HG02973 (cell line): ENCODE data around the gene NRXN2.

Experiments
- ATAC-seq: cut with Tn5 transposase; IDR thresholded peaks from one replicate; pipeline ENCODE4 v1.9.1; 2021; ENCODE audit warnings: moderate library complexity; ENCODE audit not compliant: unreplicated experiment

NRXN2 gene

GRCh38 chr11:64556721-64557250 is 166.2 kb downstream of the NRXN2 start:
- ATAC-seq = no peak
